Measurements from ENCODE around the gene ABHD14A. TPM values are rescaled to one million over a fixed set of nuclear protein-coding genes. Genes with fewer than 3 reads are reported as not detected.
A peak's percentile ranks its signal among the peaks of the same experiment; 100 is the strongest.

Gene ABHD14A
- total and polyA plus RNA-seq, 2 of the 13 experiments (the other 11 are each of a cell fraction or from before 2014, with no cell fraction given), result 29.5 to 46.9 TPM

- TF ChIP-seq PBX3 (CRISPR knock-in tag; IDR thresholded peaks at IDR 0.05; ENCODE audit: borderline replicate concordance), result no peak
- TF ChIP-seq ELK4 (CRISPR knock-in tag; IDR thresholded peaks at IDR 0.05; ENCODE audit: borderline replicate concordance), result no peak
- TF ChIP-seq HOXA7 (CRISPR knock-in tag; IDR thresholded peaks at IDR 0.05), result no peak
- TF ChIP-seq RCOR2 (CRISPR knock-in tag; IDR thresholded peaks at IDR 0.05), result 0 out of 2 replicates have a peak, but pooled peaks have one; percentile 14
- TF ChIP-seq PRPF4 (IDR thresholded peaks at IDR 0.05; ENCODE audit: low read depth, low read length, poor library complexity, severe bottlenecking), result no peak
- TF ChIP-seq ZNF691 (CRISPR knock-in tag; IDR thresholded peaks at IDR 0.05; ENCODE audit: borderline replicate concordance, low read depth), result no peak
- no peak for TF ChIP-seq FLYWCH1 (CRISPR knock-in tag; IDR thresholded peaks at IDR 0.05)
- TF ChIP-seq, protein P1, sequence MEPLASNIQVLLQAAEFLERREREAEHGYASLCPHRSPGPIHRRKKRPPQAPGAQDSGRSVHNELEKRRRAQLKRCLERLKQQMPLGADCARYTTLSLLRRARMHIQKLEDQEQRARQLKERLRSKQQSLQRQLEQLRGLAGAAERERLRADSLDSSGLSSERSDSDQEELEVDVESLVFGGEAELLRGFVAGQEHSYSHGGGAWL (CRISPR knock-in tag; IDR thresholded peaks at IDR 0.05), result no peak; the same call in 1 of the 2 replicates
- TF ChIP-seq ZNF383 (CRISPR knock-in tag; IDR thresholded peaks at IDR 0.05; ENCODE audit: borderline replicate concordance), result no peak
- no peak for TF ChIP-seq RFX5 (IDR thresholded peaks at IDR 0.05; ENCODE audit: low read depth, low read length)
- TF ChIP-seq ZNF605 (CRISPR knock-in tag; IDR thresholded peaks at IDR 0.05), result no peak
- no peak for TF ChIP-seq REL (CRISPR knock-in tag; conservative IDR thresholded peaks at IDR 0.05)
- peak in 1 of 2 experiments; percentile 83; a peak in 2 of 4 replicates for TF ChIP-seq POLR2A (IDR thresholded peaks at IDR 0.05; ENCODE audit: insufficient read depth in 1 of 2, low read depth in 2 of 2, low read length in 2 of 2)
- TF ChIP-seq MTF1 (CRISPR knock-in tag; IDR thresholded peaks at IDR 0.05), result no peak
- no peak for TF ChIP-seq ZBTB7B (CRISPR knock-in tag; IDR thresholded peaks at IDR 0.05)
- peak; percentile 83 for TF ChIP-seq ZNF629 (CRISPR knock-in tag; conservative IDR thresholded peaks at IDR 0.05)
- TF ChIP-seq MZF1 (CRISPR knock-in tag; IDR thresholded peaks at IDR 0.05; ENCODE audit: borderline replicate concordance), result peak; percentile 34; the same call in 1 of the 2 replicates
- TF ChIP-seq, protein P2, sequence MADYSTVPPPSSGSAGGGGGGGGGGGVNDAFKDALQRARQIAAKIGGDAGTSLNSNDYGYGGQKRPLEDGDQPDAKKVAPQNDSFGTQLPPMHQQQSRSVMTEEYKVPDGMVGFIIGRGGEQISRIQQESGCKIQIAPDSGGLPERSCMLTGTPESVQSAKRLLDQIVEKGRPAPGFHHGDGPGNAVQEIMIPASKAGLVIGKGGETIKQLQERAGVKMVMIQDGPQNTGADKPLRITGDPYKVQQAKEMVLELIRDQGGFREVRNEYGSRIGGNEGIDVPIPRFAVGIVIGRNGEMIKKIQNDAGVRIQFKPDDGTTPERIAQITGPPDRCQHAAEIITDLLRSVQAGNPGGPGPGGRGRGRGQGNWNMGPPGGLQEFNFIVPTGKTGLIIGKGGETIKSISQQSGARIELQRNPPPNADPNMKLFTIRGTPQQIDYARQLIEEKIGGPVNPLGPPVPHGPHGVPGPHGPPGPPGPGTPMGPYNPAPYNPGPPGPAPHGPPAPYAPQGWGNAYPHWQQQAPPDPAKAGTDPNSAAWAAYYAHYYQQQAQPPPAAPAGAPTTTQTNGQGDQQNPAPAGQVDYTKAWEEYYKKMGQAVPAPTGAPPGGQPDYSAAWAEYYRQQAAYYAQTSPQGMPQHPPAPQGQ (CRISPR knock-in tag; IDR thresholded peaks at IDR 0.05; ENCODE audit: borderline replicate concordance), result no peak
- TF ChIP-seq TRIM24 (CRISPR knock-in tag; IDR thresholded peaks at IDR 0.05), result no peak
- TF ChIP-seq YY1 (IDR thresholded peaks at IDR 0.05; ENCODE audit: insufficient read depth, insufficient replicate concordance, low read depth, low read length), result peak; percentile 30
- TF ChIP-seq ZBTB4 (CRISPR knock-in tag; IDR thresholded peaks at IDR 0.05; ENCODE audit: borderline replicate concordance), result peak; percentile 47; the same call in 1 of the 2 replicates
Measured at GRCh38 chr3:51983578-51984268, 8.9 kb downstream of the ABHD14A start (continued).

Measured in HepG2 (cell line).